Stimulated activated CD8-positive, alpha-beta memory T cell treated with anti-CD3 and anti-CD28 coated beads, Interleukin-15, amount 100 ng/mL, for 48 hours (primary cell): Measurements from ENCODE around the gene TMEM125.

Experiments
- DNase-seq, 2 donors: peaks; one replicate each; pipeline ENCODE4 v3.0.0-alpha.2; 2020; ENCODE audit warnings: low read depth in 2 of 2

The TMEM125 gene

GRCh38 chr1:43293896-43294760 is 24.3 kb downstream of the TMEM125 start:
- no peak for DNase-seq

GRCh38 chr1:43294761-43295160 is 25.0 kb downstream of the TMEM125 start:
- DNase-seq, result no peak

GRCh38 chr1:43296207-43296606 is 26.4 kb downstream of the TMEM125 start:
- no peak for DNase-seq

DNA sequence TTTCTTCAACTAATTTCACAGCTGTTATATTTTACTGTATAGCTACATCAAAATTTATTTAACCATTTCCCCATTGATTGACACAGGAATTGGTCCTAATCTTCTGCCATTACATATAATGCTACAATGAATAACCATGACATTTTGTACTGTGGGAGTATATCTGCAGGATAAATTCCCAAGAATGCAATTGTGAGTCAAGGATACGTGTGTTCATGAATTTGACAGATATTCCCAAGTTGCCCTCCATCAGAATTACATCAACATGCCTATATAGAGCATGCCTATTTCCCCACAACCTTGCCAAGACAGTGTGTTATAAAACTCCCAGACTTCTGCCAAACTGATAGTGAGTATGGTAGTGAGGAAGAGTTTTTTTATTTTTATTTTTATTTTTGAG is 28.3 kb downstream of the TMEM125 start:
- DNase-seq, result no peak

GRCh38 chr1:43299101-43299500 is 29.3 kb downstream of the TMEM125 start:
- no peak for DNase-seq

- no peak for DNase-seq
Observed at GRCh38 chr1:43300378-43301094, 30.8 kb downstream of the TMEM125 start, which contains the start of gene TIE1. Gene TIE1, plus strand, starts transcription at chr1:43300982. Its CDS starts 90 bp downstream, at chr1:43301072.

- no peak for DNase-seq
Observed at GRCh38 chr1:43302201-43302600, 32.4 kb downstream of the TMEM125 start.

GRCh38 chr1:43302721-43303470 is 33.1 kb downstream of the TMEM125 start:
- DNase-seq, result no peak

DNA sequence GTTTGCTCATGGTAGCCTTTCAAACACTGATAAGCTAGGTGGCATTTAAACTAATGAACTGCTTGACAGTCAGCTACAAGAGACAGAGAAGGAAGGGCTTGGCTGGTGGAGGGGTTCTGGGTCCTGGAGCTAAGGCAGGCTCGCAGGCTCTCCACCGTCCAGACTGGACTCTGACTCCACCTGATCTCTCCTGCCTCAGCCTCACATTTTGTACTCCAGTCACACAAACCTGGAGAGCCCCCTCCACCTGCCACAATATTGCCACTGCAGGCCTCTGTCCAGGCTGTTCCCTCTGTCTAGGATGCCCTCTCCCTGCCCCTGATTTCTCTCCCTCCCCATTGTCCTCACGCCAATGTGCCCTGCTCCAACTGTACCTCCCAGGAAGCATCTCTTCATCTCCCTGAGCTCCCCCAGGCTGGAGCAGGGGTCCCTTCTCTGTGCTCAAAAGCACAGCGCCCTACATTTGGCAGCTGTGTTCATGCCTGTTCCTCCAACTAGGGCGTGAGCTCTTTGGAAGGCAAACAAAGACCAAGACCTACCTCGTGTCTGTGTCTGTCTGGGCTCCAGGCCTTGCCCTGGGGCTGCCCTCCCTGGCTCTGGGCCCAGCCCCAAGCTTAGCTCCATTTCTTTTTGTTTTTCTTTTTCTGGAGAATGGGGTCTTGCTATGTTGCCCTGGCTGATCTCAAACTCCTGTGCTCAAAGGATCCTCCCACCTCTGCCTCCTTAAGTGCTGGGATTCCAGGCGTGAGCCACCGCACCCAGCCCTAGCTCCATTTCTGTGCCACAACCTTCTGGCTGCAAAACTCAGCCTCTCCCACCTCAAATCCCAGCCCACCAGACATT is 33.9 kb downstream of the TMEM125 start:
- no peak for DNase-seq

- no peak for DNase-seq
Observed at GRCh38 chr1:43304314-43304681, 34.5 kb downstream of the TMEM125 start.

DNA sequence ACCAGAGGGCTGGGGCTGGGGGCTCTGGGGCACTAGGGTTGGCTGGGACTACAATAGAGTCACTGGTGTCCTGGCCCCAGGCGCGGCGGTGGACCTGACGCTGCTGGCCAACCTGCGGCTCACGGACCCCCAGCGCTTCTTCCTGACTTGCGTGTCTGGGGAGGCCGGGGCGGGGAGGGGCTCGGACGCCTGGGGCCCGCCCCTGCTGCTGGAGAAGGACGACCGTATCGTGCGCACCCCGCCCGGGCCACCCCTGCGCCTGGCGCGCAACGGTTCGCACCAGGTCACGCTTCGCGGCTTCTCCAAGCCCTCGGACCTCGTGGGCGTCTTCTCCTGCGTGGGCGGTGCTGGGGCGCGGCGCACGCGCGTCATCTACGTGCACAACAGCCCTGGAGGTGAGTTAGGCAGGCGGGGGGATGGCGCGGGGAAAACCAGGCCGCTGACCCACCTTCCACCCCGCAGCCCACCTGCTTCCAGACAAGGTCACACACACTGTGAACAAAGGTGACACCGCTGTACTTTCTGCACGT is 35.1 kb downstream of the TMEM125 start:
- no peak for DNase-seq

DNA sequence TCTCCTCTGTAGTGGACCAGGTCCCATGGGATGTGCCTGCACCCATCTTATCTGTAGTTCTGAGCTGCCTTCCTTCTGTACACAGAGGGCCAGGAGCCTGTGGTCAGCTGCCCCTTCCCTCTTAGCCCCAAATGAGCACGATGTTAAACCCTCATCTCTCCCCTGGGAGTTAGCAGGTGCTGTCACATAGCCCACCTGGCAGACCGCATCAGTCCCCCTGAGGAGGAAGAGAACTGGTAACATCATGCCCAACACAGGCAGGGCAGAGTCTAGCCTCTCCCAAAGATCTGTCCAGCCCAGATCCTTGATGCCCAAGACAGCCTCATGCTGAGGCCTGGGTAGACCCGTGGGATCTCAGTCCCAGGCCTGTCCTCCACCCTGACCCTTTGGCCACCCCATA is 35.7 kb downstream of the TMEM125 start:
- DNase-seq, result no peak

DNA sequence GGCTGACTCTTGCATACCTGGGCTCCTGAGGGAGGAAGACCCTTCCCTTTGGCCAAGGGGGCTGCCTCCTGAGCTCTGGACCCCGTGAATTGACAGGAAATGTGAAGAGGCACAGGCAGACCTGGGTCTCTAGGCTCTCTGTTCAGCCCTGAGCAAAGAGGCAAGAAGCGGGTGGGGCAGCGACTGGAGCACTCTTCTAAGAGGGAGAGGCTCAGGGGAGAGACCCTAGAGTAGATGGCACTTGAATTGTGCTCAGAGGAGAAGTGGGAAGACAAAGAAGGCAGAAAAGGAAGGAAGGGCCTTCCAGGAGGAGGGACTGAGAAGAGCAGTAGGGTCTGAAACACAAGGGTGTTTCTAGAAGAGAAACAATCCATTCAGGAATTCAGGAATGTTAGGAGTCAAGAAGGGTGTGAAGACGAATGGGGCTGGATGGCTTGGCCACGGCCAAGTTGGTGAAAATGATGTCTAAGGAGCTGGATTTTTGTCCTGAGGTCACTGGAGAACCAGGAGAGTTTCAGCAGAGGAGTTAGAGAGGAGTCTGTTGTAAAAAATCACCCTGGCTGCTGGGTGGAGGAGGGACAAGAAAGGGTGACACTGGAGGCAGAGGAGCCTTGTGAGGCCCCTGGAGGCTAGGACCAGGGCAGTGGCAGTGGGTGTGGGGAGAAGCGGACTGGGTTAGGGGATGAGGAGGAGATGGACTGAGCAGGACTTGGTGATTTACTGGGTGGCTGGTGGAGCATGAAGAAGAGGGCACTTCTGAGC is 36.3 kb downstream of the TMEM125 start:
- no peak for DNase-seq

GRCh38 chr1:43306688-43307457 is 37.1 kb downstream of the TMEM125 start:
- DNase-seq, result no peak

- no peak for DNase-seq
Observed at GRCh38 chr1:43307458-43308158, 37.8 kb downstream of the TMEM125 start.

GRCh38 chr1:43308635-43309404 is 39.0 kb downstream of the TMEM125 start:
- DNase-seq, result no peak

DNA sequence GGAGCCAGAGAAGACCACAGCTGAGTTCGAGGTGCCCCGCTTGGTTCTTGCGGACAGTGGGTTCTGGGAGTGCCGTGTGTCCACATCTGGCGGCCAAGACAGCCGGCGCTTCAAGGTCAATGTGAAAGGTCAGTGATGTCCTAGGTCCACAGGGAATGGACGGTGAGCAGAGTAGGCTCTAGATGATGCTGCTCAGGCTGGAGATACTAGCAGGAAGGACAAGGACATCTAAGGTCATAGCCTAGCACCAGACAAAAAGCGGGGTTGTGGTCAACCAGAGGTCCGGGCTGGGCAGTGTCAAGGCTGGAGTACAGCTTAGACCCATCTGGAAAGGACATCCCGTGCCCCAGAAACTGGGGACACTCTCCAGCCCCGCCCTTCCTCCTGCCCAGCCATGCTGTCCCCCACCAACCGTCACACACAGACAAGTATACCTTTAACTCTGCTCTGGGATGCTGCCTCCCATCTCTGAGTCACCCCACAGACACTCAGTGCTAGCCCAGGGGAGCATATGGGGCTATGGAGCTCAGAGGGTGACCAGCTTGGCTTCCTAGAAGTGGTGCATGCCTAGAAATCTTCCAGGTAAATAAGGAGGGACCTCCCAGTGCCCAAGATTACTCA is 39.7 kb downstream of the TMEM125 start:
- DNase-seq, result no peak

DNA sequence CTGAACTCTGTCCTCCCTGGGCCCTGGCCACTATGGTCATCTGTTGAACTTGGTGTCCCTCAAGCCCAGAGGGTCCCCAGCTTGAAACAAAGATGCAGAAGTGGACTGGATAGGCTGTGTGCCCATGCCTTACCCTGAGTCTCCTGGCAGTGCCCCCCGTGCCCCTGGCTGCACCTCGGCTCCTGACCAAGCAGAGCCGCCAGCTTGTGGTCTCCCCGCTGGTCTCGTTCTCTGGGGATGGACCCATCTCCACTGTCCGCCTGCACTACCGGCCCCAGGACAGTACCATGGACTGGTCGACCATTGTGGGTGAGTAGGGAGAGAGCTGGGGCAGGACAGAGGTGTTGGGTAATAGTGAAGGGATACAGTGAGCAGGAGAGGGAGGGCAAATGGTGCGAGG is 41.7 kb downstream of the TMEM125 start:
- no peak for DNase-seq
